Activated CD4-positive, alpha-beta T cell treated with anti-CD3 and anti-CD28 coated beads for 1 hour (primary cell): ENCODE measurements around the gene AP3S2.
A peak's percentile ranks its signal among the peaks of the same experiment; 100 is the strongest.
"Not testable (repeated sequence)": the region's sequence is repeated elsewhere in the genome, so short reads cannot be mapped to it uniquely, and the experiment has no call there.

Experiments used
- DNase-seq: peaks from one replicate; pipeline ENCODE4 v3.0.0-alpha.2; 2020

The AP3S2 gene

DNA sequence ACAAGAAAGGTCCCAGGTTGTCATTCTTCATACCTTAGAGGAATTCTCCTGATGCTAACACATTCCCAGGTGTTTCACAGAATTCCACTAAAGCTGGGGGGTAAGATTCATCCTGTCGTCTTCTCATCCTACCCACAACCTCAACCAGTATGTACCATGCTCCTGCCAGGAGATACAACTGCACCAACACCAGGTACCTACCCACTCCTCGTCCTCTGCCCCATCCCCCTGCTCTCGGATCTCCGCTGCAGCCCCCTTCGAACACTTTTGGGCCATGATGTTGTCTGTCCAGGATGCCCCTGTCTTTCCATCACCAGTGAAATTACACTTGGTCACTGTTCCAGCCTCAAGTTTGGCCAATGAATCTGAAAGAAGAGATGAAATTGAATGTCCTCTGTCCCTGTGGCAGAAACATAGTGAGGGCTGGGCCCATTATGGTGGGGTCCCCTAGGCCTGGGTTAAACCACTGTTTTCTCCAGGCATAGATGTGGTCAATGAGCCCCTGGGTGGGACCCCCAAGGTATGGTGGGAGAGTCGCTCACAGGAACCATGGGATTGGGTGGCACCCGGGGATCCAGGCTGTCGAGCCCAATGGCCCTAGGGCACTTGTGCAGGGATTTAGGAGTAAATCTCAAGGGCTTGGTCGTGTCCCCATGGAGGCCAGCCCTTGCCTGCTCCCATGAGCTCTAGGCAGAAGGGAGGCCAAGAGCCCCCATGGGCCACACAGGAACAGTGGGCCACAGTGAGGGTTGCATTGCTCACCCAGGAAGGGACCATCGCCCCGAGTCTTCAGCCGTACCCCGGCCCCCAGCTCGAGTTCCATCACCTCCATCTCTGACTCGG lies 9.4 kb upstream of the AP3S2 start:
- no peak for DNase-seq

DNA sequence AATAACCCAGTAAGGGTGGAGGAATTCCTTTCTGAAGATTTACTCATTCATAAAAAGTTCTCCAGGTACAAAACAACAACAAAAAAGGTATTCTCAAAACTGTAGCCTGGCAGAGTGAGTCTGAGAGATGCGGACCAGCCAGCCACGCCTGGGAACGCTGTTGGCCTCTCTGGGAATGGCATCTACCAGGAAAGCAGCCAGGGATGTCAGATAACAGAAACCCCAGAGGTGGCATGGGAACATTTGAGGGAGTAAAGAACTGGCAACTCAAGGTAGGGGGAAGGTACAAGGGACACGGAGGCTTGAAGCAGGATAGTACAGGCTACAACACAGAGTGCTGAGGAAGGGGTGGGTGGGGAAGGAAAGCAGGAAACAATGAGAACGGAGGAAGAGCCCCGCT lies 7.1 kb upstream of the AP3S2 start:
- DNase-seq = no peak

DNA sequence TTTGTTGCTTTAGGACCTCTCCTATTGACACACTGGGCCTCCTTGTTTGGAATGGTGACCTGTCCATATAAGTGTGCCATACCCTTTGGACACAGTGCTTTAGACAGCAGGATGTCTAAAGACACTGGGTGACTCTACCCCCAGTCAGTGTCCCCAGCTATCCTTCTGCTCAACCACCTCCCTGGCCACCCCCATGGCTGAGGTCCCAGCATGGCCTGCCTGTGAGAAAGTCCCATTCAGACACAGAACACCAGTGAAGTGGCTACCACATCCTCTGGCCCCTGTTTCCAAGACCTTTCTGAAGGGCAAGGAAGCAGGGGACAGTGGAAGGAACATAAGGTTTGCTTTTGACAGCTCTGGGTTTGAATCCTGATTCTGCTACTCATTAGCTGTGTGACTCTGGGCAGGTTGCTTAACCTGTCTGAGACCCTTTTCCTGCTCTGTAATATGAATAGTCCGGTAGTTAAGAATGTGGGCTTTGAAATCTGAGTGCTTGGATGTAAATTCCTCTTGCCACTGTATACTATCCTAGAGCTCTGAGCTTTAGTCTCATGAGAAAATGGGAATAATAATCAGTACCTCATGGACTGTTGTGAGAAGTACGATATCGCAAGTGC lies 6.3 kb upstream of the AP3S2 start:
- DNase-seq = no peak

DNA sequence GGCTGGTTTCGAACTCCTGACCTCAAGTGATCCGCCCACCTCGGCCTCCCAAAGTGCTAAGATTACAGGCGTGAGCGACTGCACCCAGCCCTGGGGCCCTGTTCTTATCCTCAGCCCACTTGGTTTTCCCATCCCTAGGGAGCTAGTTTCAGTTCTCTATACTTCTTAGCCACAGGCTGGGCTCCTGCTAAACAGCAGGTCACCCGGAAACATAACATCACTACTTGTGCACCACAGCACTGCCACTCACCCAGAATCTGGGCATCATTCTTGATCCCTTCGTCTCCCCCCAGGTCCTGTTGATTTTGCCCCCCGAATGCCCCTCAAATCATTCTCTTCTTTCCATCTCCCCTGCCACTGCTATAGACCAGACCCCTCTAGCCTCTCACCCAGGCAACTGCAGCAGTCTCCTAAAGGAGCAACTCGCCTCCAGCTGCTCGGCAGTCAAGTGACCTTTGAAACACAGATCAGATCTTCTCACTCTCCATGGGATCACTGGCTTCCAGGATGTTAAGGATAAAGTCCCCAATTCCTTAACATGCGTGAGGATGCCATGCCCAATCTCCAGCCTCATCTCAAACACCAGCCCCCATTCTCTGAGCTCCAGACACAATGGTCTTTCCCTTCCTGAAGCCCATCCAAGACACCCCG lies 5.6 kb upstream of the AP3S2 start:
- no peak for DNase-seq

DNA sequence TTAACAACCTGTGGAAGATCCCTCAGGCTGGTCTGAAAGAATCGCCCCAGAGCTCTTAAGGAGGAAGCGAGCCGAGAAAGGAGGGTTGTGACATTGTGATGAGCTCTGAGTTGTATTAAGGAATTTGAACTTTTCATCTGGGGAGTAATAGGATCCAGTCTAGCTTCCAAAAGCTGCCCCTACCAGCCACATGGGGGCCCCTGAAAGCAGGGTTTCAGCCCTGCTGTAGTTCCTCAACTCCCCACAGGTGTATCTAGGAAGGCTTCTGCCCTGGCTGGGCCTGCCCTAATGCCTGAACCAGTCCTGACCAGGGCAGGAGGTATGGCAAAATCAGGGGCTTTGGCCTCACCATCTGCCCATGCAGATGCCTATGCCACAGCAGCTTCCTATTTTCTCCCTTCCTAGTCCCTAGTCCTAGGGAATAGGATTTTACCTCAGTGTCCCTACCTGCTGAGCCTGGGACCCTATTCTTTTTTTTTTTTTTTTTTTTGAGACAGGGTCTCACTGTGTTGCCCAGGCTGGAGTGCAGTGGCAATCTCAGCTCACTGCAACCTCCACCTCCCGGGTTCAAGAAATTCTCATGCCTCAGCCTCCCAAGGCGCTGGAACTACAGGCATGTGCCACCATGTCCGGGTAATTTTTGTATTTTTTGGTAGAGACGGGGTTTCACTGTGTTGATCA lies 5.0 kb upstream of the AP3S2 start:
- peak; percentile 21 for DNase-seq

DNA sequence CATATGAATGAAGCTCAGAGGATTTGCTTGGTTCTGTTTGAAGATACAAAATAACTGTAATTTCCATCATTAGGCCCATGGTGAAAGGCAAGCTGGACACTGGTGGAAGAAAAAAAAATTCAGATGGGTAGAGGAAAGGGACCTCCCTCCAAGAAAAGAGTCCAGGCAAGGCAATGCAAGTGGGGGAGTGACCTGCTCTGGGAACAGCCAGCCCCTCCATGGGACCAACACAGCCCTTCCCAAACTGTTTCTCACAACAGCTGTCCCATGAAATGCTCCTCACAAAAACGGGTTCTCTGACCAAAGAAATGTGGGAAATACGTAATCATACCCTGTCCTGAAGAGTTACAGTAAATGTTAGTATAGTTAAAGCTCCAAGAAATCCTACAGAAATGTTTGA lies 4.4 kb upstream of the AP3S2 start:
- DNase-seq = no peak

DNA sequence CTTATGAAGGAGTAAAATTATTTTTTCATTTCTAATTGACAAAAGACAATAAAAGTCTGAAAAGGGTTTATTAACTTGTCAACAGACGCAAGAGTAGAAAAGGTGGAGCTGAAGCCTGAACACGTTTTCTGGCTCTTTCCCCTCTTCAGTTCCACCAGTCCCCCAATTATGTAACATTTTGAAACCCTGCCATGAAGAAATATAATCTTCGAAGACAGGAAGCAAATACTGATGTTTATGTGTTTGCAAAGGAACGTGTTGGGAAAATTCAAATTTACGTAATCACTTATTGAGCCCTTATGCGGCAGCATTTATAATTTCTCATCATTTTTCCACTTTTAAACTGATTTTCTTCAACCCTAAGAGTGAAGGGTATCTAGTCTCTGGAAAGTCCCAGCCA lies 767 bp downstream of the AP3S2 start:
- DNase-seq = no peak

DNA sequence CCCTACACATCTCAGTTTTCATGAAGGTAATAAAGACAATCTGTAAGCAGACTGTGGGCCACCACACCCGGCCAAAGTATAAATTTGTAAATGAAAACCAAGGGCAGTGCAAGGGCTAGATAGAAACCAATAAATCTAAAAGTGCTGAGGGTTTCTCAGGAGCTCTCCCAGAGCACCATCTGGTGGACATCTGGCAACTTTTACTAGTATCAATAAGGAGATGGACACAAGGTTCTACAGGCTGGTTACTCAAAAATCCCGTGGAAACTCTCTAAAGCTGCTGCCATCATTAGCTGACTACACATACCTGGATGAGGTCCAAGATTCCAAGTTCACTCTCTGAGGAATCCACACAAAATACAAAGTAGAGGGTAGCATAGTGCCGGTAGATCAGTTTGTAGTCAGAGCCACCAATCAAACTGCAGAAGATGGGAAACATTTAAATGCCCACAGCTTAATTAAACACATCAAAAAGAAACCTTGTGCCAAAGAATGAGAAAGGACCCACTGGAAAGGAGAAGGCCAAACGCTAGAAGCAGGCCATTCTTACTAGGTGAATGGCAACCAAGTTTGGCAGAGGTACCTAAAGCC lies 5.5 kb downstream of the AP3S2 start:
- DNase-seq = no peak

DNA sequence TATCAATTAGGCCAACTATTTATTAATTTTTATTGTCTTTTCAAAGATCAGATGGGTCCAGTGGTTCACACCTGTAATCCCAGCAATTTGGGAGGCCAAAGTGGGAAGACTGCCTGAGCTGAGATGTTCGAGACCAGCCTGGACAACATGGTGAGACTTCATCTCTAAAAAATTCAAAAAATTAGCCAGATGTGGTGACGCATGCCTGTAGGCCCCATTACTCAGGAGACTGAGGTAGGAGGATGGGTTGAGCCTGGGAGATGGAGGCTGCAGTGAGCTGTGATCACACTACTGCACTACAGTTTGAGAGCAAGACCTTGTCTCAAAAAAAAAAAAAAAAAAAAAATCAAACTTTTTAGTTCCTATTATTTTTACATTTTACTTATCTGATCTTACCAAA lies 8.2 kb downstream of the AP3S2 start:
- DNase-seq = no peak

DNA sequence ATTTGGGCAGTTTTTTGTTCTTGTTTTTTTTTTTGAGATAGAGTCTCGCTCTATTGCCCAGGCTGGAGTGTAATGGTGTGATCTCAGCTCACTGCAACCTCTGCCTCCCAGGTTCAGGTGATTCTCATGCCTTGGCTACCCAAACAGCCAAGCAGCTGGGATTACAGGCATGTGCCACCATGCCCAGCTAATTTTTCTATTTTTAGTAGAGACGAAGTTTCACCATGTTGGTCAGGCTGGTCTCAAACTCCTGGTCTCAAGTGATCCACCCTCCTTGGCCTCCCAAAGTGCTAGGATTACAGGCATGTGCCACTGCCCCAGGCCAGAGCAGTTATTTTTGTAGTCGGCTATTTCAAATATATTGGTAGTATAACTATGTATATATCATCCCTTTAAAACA lies 8.6 kb downstream of the AP3S2 start:
- DNase-seq = not testable (repeated sequence)

DNA sequence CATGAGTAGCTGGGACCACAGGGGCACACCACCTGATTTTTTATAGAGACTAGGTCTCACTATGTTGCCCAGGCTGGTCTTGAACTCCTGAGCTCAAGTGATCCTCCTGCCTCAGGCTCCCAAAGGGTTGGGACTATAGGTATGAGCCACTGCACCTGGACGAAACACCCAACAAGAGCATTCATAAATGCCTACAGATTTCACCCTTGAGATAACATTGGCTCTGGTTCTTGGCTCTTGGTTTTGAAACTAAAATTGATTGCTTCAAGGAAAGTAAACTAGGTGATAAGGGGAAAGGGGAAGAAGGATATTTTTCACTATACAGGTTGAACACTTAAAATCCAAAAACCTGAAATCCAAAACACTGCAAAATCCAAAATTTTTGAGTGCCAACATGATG lies 10.3 kb downstream of the AP3S2 start:
- DNase-seq = no peak

DNA sequence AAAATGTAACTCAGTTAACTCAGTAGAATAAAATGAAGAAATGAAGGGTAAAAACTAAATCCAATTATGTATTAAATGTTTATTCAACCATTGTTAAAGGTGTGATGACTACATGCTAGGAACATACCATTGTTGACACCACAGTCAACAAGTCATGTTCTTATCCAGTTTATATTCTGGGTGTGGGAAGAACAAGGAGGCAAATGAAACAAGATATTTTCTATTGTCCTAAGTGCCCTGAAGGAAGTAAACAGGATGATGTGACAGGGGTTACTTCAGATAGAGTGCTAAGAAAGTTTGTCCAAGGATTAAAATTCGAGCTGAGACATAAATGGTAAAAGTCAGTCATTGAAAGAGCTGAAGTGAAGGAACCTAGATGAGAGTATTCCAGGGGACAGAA lies 13.1 kb downstream of the AP3S2 start:
- no peak for DNase-seq

DNA sequence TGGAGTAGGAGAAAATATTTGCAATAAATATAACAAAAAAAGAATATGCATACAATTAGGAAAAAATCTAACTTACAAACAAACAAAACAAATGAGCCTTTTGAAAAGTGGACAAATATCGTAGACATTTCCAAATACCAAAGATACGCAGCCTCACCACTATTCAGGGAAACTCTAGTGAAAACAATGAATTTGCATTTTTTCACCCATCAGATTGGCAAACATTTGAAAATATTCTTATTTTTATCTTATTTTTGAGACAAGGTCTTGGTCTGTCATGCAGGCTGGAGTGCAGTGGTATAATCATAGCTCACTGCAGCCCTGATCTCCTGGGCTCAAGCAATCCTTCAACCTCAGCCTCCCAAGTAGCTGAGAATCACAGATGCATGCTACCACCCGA lies 15.5 kb downstream of the AP3S2 start:
- no peak for DNase-seq

DNA sequence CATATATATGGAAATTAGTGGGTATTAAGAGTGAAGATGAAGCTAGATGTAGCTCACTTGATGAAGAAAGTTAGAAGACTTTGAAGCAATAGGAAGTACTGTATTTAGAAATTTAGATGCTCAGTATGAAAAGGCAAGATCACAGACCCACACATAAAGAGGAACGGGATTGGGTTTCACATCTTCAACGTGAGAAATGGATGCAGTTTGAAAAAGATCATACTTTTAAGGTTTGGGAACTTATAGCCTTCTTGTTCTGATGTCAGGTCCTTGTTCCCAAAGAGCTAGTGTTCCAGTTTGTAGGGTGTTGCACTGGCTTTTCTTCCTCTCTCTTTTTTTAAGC lies 16.7 kb downstream of the AP3S2 start:
- DNase-seq = no peak

DNA sequence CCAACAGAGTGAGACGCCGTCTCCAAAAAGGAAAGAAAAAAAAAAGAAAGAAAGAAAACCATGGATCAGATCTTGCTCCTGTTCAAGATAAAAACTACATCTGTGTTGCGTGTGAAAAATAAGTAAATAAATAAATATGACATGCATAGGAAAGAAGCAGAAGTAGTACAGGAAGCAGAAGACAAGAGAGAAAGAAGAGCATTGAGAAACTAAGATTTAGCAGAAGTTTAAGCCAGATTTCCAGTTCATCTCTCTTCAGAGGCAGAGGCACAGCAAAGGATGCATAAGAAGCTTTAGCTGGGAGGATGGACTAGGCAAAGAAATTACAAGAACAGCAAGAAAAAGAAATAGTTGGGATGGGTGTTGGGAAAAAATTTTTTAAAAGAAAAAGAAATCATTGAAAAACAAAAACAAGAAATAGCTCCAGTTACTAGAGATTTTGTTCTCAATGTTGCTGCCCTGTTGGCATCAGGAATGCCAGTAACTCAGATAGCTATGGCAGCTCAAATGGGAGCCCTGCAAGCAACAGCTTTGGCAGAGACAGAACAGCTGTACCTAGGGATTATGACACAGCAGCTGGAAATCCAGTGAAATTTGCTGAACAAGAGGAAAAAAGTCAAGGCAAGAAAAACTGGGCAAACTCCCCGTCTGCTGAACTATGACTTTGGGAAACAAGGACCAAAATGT lies 17.3 kb downstream of the AP3S2 start:
- DNase-seq = no peak

DNA sequence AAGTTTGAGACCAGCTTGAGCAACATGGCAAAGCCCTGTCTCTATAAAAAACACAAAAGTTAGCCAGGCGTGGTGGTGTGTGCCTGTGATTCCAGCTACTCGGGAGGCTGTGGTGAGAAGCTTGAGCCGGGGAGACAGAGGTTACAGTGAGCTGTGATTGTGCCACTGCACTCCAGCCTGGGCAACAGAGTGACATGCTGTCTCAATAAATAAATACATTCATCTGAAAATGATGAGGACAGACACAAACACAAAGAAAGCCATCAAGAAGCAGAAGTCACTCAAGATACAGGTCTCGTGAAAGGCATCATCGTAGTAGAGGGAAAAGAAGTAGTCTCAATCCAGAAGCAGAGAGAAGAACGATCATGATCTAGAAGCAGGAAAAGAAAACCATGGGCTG lies 18.1 kb downstream of the AP3S2 start:
- no peak for DNase-seq

DNA sequence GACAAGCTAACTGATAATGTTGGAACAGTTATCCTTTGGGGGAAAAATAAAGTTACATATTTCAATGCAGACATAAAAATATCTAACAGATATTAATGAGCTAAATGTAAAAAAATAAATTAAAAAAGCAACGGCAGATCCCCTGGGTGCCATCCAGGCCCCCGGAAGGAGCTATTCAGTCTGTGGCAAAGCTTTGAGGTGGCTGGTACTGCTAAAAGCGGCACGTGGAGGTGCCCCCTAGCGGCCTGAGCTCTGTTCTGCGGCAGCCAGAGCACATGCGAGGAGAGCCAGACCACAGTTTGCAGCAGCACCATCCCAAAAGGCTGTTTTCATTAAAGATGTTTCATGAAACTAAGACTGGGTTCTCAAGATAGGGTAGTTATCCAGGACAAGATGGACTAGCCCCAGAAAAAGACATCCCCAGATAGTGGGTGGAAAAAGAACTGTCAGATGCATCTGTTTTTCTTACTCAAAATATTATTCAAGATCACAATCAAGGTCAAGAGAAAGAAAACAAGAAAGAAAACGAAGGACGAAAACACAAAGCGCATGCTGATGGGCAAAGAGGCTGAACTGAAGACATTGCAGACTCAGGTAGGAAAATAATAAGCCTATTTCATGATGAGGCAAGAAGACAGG lies 18.7 kb downstream of the AP3S2 start:
- DNase-seq = peak; percentile 70

DNA sequence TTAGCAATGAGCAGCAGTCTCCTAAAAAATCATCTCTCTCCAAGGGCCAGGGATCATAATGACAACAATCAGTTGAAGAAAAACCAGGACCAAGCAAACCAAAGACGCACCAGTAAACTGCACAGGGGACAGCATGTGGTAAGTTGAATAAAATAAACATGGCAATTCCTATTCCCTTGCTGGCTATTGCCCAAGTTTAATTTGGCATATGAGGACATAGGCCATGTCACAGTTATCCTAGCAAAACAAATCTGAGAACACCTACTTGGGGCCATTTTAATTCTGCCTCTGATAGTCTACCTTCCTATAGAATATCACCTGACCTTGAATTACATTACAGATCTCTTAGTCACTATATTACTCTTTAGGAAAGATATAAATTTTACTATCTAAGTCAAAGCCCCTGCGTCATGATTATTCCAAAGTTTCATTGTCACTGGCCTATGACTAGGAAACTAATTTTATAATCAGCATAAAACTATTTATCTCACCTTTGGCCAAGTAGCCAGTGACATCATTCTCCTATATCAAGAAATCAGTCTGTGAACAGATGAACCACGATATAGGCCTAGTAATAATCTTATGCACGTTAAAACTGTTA lies 23.0 kb downstream of the AP3S2 start:
- no peak for DNase-seq

DNA sequence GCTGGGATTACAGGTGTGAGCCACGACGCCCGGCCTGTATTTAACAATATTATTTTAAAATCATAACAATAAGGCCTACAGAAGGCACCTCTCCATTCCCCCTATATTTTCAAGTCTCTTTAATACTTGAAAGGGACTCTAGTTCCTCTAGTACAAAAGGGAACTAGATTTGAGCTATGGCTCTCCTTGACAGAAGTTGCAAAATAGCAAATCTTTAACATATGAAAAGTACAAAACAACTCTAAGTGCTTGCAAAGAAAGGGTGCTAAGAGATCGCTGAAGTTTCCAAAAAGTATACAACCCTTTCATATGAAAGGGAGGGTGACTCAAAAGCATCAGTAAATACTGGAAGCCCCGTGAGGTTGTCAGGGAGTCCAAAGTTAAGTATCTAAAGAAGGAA lies 23.8 kb downstream of the AP3S2 start:
- DNase-seq = no peak

DNA sequence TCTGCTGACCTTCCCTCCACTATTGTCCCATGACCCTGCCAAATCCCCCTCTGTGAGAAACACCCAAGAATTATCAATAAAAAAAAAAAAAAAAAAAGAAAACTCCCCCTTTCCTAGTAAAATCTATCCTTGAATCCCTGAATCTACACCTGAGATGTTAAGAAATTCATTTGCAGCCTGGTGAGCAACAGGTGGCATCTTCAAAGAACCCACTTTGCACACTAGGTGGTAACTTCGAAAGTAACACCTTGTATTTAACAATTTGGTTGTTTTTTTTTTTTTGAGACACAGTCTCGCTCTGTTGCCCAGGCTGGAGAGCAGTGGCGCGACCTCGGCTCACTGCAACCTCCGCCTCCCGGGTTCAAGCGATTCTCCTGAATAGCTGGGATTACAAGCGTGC lies 24.3 kb downstream of the AP3S2 start:
- DNase-seq = not testable (repeated sequence)

DNA sequence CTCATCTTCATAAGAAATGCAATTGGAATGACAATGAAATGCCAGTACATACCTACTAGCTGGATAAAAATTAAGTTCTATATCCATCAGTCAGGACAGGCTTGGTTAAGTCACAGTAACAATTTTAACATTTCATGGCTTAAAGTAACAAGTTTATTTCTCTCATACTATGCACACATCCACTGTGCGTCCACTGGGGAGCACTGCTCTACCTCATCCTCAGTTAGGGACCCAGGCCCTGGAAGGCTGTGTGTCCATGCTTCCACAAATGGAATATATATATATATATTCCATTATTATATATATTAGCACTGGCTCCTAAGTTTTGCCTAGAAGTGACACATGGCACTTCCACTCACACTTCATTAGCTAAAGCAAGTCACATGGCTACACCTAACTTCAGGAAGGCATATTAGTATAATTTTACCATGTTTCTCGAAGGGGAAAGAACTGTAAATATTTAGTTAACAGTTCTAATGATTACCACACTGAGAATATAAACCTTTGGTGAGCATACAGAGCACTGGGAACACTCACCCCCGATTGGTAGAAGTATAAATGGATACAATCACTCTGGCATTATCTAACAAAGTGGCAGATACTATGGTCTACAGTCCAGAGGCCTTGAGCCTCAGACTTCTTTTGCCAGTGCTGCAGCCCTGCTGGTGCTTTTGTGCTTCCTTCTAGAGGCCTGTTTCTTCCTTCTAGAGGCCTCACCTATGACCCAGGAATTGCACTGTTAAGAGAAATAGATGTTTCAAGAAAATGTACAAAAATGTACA lies 28.6 kb downstream of the AP3S2 start:
- no peak for DNase-seq
